K562 (cell line): Measurements from ENCODE around the gene BDKRB2. TPM values are rescaled to one million over a fixed set of nuclear protein-coding genes. Genes with fewer than 3 reads are reported as not detected.

Experiments
- ATAC-seq: fragments of 200-7000 bp; cut with Tn5 transposase; 3 replicates; pipeline ENCODE4 v1.9.1; 2020; ENCODE audit warnings: moderate library complexity
- BruUV-seq: library from RNA; stranded (reverse); fragments of 400-500 nt; replicated peaks from 2 replicates; lab custom pipeline; 2021; lab: Mats Ljungman, UMichigan
- CTCF ChIA-PET: fragments of 300-600 bp; formaldehyde crosslinking; extraction: SDS; loops from one replicate; lab custom pipeline; 2021; ENCODE audit warnings: low intra/inter-chr PET ratio; lab: Yijun Ruan, JAX
- POLR2A ChIA-PET: fragments of 300-600, 350-650 bp; sonication (Branson Sonifier 250); formaldehyde crosslinking; extraction: SDS; loops from one replicate; lab custom pipeline; 2021; ENCODE audit warnings: antibody characterized with exemption, inconsistent platforms; lab: Yijun Ruan, JAX
- DNase-seq, 4 experiments: peaks; one replicate each; pipeline versions ENCODE4 v3.0.0 to v3.0.0-alpha.2; 2011 to 2018; ENCODE audit warnings: low spot score in 3 of 4, mixed read lengths in 3 of 4; ENCODE audit errors: extremely low read depth in 1 of 4
- FAIRE-seq: peaks from 2 replicates; lab custom pipeline; 2011; peaks lifted over from hg19 to GRCh38; lab: Jason Lieb, UNC
- H2AFZ ChIP-seq: 2 replicates; pipeline ENCODE4 v1.6.0; 2011; ENCODE audit warnings: low read depth, low read length, control low read depth, inconsistent platforms
- H3K27ac ChIP-seq: fragments of 200-600 bp; 3 replicates; pipeline ENCODE4 v1.8.0; 2011; ENCODE audit warnings: low read depth, mild to moderate bottlenecking, control low read depth, inconsistent platforms, low read length, moderate library complexity, mixed read lengths; ENCODE audit errors: extremely low read depth
- H3K27me3 ChIP-seq, 2 experiments: fragments of 300-600 bp in 1 of 2; 2 replicates in 1 of 2; 3 replicates in 1 of 2; pipeline versions ENCODE4 v1.6.0 to v1.8.0; 2011; ENCODE audit warnings: inconsistent platforms in 2 of 2, low read length in 2 of 2, mild to moderate bottlenecking in 1 of 2, mixed read lengths in 1 of 2, moderate library complexity in 1 of 2; ENCODE audit not compliant: control insufficient read depth in 2 of 2, insufficient read depth in 2 of 2
- H3K36me3 ChIP-seq: fragments of 300-600 bp; 3 replicates; pipeline ENCODE4 v1.8.0; 2011; ENCODE audit warnings: mild to moderate bottlenecking, low read length, inconsistent platforms; ENCODE audit not compliant: control insufficient read depth, insufficient read depth
- H3K4me1 ChIP-seq, 2 experiments: fragments of 200-600 bp in 1 of 2; replicated peaks in 1 of 2; 2 replicates in 1 of 2; 3 replicates in 1 of 2; pipeline versions ENCODE4 v1.5.1 to v1.8.0; 2011; ENCODE audit warnings: inconsistent platforms in 2 of 2, low read length in 2 of 2, mild to moderate bottlenecking in 1 of 2, mixed read lengths in 1 of 2, moderate library complexity in 1 of 2; ENCODE audit not compliant: control insufficient read depth in 2 of 2, insufficient read depth in 2 of 2
- H3K4me2 ChIP-seq: 2 replicates; pipeline ENCODE4 v1.6.1; 2011; ENCODE audit warnings: low read length, control low read depth, inconsistent platforms, mixed read lengths; ENCODE audit not compliant: insufficient read depth
- H3K4me3 ChIP-seq: fragments of 200-600 bp; sonication (generic), shearing (Covaris generic); 2 replicates; pipeline ENCODE4 v1.5.1; 2016; ENCODE audit warnings: control low read depth, inconsistent platforms
- H3K79me2 ChIP-seq: fragments of 200-600 bp; 3 replicates; pipeline ENCODE4 v1.8.0; 2011; ENCODE audit warnings: low read length, inconsistent platforms; ENCODE audit not compliant: control insufficient read depth, insufficient read depth
- H3K9ac ChIP-seq, 2 experiments: 2 replicates each; pipeline versions ENCODE4 v1.6.0 to v1.6.1; 2011; ENCODE audit warnings: low read depth in 2 of 2, low read length in 2 of 2, control low read depth in 1 of 2, inconsistent platforms in 1 of 2, mild to moderate bottlenecking in 1 of 2, mixed read lengths in 1 of 2; ENCODE audit not compliant: insufficient read depth in 1 of 2
- H3K9me1 ChIP-seq: one replicate; pipeline ENCODE4 v1.6.0; 2011; ENCODE audit warnings: inconsistent platforms, mild to moderate bottlenecking, low read length, moderate library complexity; ENCODE audit not compliant: control insufficient read depth, insufficient read depth
- H3K9me3 ChIP-seq: replicated peaks from 2 replicates; pipeline ENCODE4 v1.5.1; 2011; ENCODE audit warnings: low read depth, low read length, inconsistent platforms; ENCODE audit not compliant: control insufficient read depth, insufficient read depth
- H4K20me1 ChIP-seq: replicated peaks from 2 replicates; pipeline ENCODE4 v1.6.1; 2011; ENCODE audit warnings: low read length, inconsistent platforms, mixed read lengths; ENCODE audit not compliant: control insufficient read depth, insufficient read depth
- ATF2 ChIP-seq: sonication (generic); formaldehyde crosslinking; IDR thresholded peaks from 2 replicates; pipeline ENCODE4 v1.8.1; 2022; ENCODE audit warnings: missing genetic modification reagents
- C11orf30 ChIP-seq: fragments of 450-650 bp; IDR thresholded peaks from 2 replicates; pipeline ENCODE4 v1.6.1; 2016; ENCODE audit warnings: low read depth, mild to moderate bottlenecking
- FOXK1 ChIP-seq: sonication (generic); formaldehyde crosslinking; IDR thresholded peaks from 2 replicates; pipeline ENCODE4 v1.8.0; 2022; ENCODE audit warnings: missing genetic modification reagents, mild to moderate bottlenecking, borderline replicate concordance
- MCM3 ChIP-seq: fragments of 450-650 bp; IDR thresholded peaks from 2 replicates; pipeline ENCODE4 v1.6.1; 2016
- NR1H2 ChIP-seq: sonication (generic); formaldehyde crosslinking; IDR thresholded peaks from 2 replicates; pipeline ENCODE4 v1.4.0; 2020; ENCODE audit warnings: mild to moderate bottlenecking, missing genetic modification reagents
- WHSC1 ChIP-seq: IDR thresholded peaks from one replicate; pipeline ENCODE4 v1.6.1; 2012; ENCODE audit warnings: low read length, control low read depth, inconsistent platforms
- ZNF586 ChIP-seq: fragments of 450-650 bp; formaldehyde crosslinking; conservative IDR thresholded peaks from 2 replicates; pipeline ENCODE4 v1.4.0; 2020; ENCODE audit warnings: mild to moderate bottlenecking, moderate library complexity
- WGBS: fragments of 100-300 bp; shearing (Covaris generic); methylation state at CpG from one replicate; pipeline ENCODE4 v1.1.6; 2016; ENCODE audit warnings: low coverage, mixed read lengths; ENCODE audit not compliant: insufficient coverage; ENCODE audit errors: missing lambda C conversion rate; 5-methylcytosine and 5-hydroxymethylcytosine counted together
- in situ Hi-C: fragments of 300-500 bp; cut with MboI; formaldehyde crosslinking; loops from 4 replicates; pipeline ENCODE4 v1.15.0; 2018; ENCODE audit warnings: inconsistent platforms, mixed read lengths
- intact Hi-C: fragments of 100-400 bp; cut with micrococcal nuclease; formaldehyde crosslinking; loops from 2 replicates; pipeline ENCODE4 v1.14.2; 2022
- polyA plus RNA-seq, 8 experiments: library from polyadenylated mRNA; depleted of rRNA in 4 of 8; stranded (reverse) in 5 of 8; unstranded in 3 of 8; fragments of >200 nt; fragmentation: Nextera tagmentation in 2 of 8; fragmentation: Illumina TruSeq in 1 of 8; extraction: Ambion mirVana in 2 of 8; extraction: Trizol in 1 of 8; gene quantifications; 2 replicates each; pipeline versions ENCODE4 v1.2.1 to v1.2.3, GENCODE V29; 2011 to 2014; ENCODE audit warnings: inconsistent platforms in 1 of 8, missing spikeins in 1 of 8
- total RNA-seq, 7 experiments: library from RNA; depleted of rRNA in 6 of 7; stranded (reverse); fragments of >200 nt in 6 of 7; fragmentation: Illumina TruSeq in 2 of 7; extraction: Trizol in 2 of 7; gene quantifications; 2 replicates each; pipeline versions ENCODE4 v1.2.1 to v1.2.3, GENCODE V29; 2011 to 2021; ENCODE audit warnings: low replicate concordance in 1 of 7
- TF ChIP-seq, protein P1 (sequence below): fragments of 250-450 bp; sonication (Bioruptor Pico); IDR thresholded peaks from 2 replicates; pipeline ENCODE4 v1.8.0; 2022; ENCODE audit warnings: moderate library complexity, mild to moderate bottlenecking, inconsistent platforms

The BDKRB2 gene
- total and polyA plus RNA-seq, 9 of the 15 experiments (the other 6 are each of a cell fraction or from before 2014, with no cell fraction given) = 0.02 TPM; not detected in 8

- TF ChIP-seq, protein P1, sequence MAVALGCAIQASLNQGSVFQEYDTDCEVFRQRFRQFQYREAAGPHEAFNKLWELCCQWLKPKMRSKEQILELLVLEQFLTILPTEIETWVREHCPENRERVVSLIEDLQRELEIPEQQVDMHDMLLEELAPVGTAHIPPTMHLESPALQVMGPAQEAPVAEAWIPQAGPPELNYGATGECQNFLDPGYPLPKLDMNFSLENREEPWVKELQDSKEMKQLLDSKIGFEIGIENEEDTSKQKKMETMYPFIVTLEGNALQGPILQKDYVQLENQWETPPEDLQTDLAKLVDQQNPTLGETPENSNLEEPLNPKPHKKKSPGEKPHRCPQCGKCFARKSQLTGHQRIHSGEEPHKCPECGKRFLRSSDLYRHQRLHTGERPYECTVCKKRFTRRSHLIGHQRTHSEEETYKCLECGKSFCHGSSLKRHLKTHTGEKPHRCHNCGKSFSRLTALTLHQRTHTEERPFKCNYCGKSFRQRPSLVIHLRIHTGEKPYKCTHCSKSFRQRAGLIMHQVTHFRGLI (CRISPR knock-in tag) = no peak
- TF ChIP-seq FOXK1 = no peak
- no peak for TF ChIP-seq ZNF586 (CRISPR knock-in tag)
- no peak for TF ChIP-seq MCM3
Observed at GRCh38 chr14:96231526-96232130, 27.0 kb downstream of the BDKRB2 start (continued).

DNA sequence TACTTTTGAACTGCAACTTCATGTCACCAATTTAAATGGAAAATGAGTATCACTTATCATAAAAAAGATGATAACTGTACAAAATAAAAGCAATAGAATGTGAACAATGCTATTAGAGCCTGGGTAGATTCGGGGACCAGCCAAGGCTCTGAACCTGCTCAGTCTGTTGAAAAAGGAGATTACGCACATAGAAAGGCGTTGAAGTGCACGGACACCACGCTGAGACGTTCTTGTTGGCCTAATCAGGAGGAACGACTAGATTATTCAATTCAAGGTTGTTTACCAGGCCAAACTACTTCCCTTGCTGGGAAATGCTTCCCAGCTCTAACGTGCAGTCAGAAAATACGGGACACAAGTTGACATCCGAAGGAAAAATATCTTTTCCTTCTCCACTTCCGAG is 27.9 kb downstream of the BDKRB2 start:
- ATAC-seq (no peak), DNase-seq (no peak), FAIRE-seq (no peak)
- Histone ChIP-seq H3K4me3 (no peak overlapping the region), H4K20me1 (no peaks in the 10 kb centered on the region), H3K4me2 (no peak overlapping the region), H3K36me3 (no peaks in the 10 kb centered on the region), H3K9me3 (no peaks in the 10 kb centered on the region), H2AFZ (no peak overlapping the region), H3K27ac (no peak overlapping the region), H3K9me1 (no peaks in the 10 kb centered on the region), H3K27me3 (peaks cover 4 to 45% of the 10 kb centered on the region in 2 experiments; a peak in 4 of 5 replicates), H3K79me2 (no peaks in the 10 kb centered on the region), H3K9ac (no peak overlapping the region), H3K4me1 (no peaks in the 10 kb centered on the region)
- intact Hi-C loops = no loop called here
- no TSS peak for BruUV-seq
- TF ChIP-seq WHSC1 (no peak), C11orf30 (no peak), NR1H2 (CRISPR knock-in tag) (no peak), ATF2 (CRISPR knock-in tag) (no peak)
- WGBS = 3% methylated on average over 11 of the region's 11 CpGs
- ChIA-PET POLR2A (no interaction called here), CTCF (no interaction called here)
- in situ Hi-C loops = no loop called here
